Ovary (tissue), 9 donors: Measurements from ENCODE around the gene EEFSEC. TPM values are rescaled to one million over a fixed set of nuclear protein-coding genes. Genes with fewer than 3 reads are reported as not detected.

Experiments used
- DNase-seq, 5 donors: peaks; one replicate each; pipeline ENCODE4 v3.0.0-alpha.2; 2019 to 2020
- H3K27ac ChIP-seq, 2 donors: fragments of 200-600 bp; one replicate each; pipeline versions ENCODE4 v1.5.1 to v1.8.0; 2019 to 2022
- H3K27me3 ChIP-seq: fragments of 200-600 bp; one replicate; pipeline ENCODE4 v1.8.0; 2022
- H3K36me3 ChIP-seq: fragments of 200-600 bp; sonication (generic); one replicate; pipeline ENCODE4 v1.5.1; 2019
- H3K4me1 ChIP-seq: one replicate; pipeline ENCODE4 v1.8.1; 2013; ENCODE audit warnings: mild to moderate bottlenecking, moderate library complexity; ENCODE audit not compliant: insufficient read depth
- H3K4me3 ChIP-seq: fragments of 200-600 bp; sonication (generic); one replicate; pipeline ENCODE4 v1.5.1; 2017
- H3K9me3 ChIP-seq, 2 donors: fragments of 200-600 bp in 1 of 2; sonication (generic) in 1 of 2; one replicate each; pipeline versions ENCODE4 v1.5.1 to v1.8.1; 2013 to 2019; ENCODE audit warnings: mild to moderate bottlenecking in 1 of 2, moderate library complexity in 1 of 2
- EP300 ChIP-seq: sonication (generic); formaldehyde crosslinking; IDR thresholded peaks from one replicate; pipeline ENCODE4 v1.6.1; 2017; ENCODE audit warnings: antibody characterized with exemption
- POLR2A ChIP-seq: fragments of 450-650 bp; IDR thresholded peaks from one replicate; pipeline ENCODE4 v1.6.1; 2017; ENCODE audit warnings: antibody characterized with exemption, mild to moderate bottlenecking, moderate library complexity
- WGBS, 3 donors: extraction: QIAGEN DNeasy Blood & Tissue Kit in 1 of 3; methylation state at CpG; one replicate each; pipeline versions ENCODE4 v1.1.5 to v1.1.7; 2013 to 2017; 5-methylcytosine and 5-hydroxymethylcytosine counted together
- intact Hi-C, 4 donors: fragments of 100-400 bp; cut with DNase I; formaldehyde crosslinking; loops; one replicate each; pipeline versions ENCODE4 v1.11.0 to v1.15.1; 2022 to 2023
- polyA plus RNA-seq, 2 donors: library from polyadenylated mRNA; stranded (reverse); fragments of 200-250 nt in 1 of 2; fragments of 350-450 nt in 1 of 2; fragmentation: Illumina TruSeq in 1 of 2; extraction: RNeasy Lipid Tissue Mini Kit (QIAGEN cat#74804) in 1 of 2; gene quantifications; one replicate each; pipeline ENCODE4 v1.2.3, GENCODE V29; 2013 to 2014
- total RNA-seq, 7 donors: library from RNA; depleted of rRNA in 2 of 7; stranded (reverse); fragments of >200 nt in 2 of 7; fragmentation: NEBNext Ultra II Directional in 3 of 7; extraction: Animal tissue kit (Norgen Biotek cat#: 25700) in 3 of 7; gene quantifications; one replicate each; pipeline versions ENCODE4 v1.1.0 to v1.2.4, GENCODE V29; 2016 to 2023
- TF ChIP-seq, protein P1 (sequence below), 3 donors: fragments of 450-650 bp in 2 of 3; fragments of 200-600 bp in 1 of 3; IDR thresholded peaks; one replicate each; pipeline versions ENCODE4 v1.5.1 to v1.8.0; 2016 to 2022; ENCODE audit warnings: antibody characterized with exemption in 3 of 3, mild to moderate bottlenecking in 1 of 3
- donor health status: DM: no; HTN: no; CAD: no; lungs with moderate emphysema.
- donor health status: DM: no; HTN: no; CAD: no.
- donor health status: Bipolar disorder and iron deficiency.
- donor health status: DM: yes; HTN: yes; CAD: no.
- donor health status: DM: no; HTN: no; CAD: no.
- donor health status: DM: yes; HTN: yes; CAD: no.

The EEFSEC gene
- total and polyA plus RNA-seq, 9 donors: 6.8 to 21.0 (median 15.4) TPM

DNA sequence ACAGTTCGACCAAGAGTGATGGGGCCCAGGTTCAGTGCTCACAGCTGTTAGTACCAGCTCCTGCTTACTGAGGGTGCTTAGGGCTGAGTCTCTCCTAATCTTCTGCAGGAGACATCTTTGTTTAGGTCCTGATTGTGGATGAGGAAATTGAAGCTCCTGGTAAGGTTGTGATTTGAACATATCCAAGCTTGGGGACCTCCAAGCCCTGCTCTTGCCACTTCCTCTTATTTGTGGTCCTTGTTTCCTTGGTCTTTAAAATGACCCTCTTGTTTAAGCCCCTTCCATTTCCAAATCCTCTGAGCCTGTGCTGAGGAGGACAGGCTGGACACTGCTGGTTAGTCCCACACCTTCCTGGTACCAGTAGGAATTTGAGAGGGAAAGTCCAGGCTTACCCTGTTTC is 87.0 kb downstream of the EEFSEC start:
- DNase-seq: no peak
- no peaks in the 10 kb centered on the region for H3K36me3 ChIP-seq
- intact Hi-C loops: no loop called here
- no peak overlapping the region for H3K27ac ChIP-seq
- TF ChIP-seq POLR2A: no peak
- TF ChIP-seq, protein P1, sequence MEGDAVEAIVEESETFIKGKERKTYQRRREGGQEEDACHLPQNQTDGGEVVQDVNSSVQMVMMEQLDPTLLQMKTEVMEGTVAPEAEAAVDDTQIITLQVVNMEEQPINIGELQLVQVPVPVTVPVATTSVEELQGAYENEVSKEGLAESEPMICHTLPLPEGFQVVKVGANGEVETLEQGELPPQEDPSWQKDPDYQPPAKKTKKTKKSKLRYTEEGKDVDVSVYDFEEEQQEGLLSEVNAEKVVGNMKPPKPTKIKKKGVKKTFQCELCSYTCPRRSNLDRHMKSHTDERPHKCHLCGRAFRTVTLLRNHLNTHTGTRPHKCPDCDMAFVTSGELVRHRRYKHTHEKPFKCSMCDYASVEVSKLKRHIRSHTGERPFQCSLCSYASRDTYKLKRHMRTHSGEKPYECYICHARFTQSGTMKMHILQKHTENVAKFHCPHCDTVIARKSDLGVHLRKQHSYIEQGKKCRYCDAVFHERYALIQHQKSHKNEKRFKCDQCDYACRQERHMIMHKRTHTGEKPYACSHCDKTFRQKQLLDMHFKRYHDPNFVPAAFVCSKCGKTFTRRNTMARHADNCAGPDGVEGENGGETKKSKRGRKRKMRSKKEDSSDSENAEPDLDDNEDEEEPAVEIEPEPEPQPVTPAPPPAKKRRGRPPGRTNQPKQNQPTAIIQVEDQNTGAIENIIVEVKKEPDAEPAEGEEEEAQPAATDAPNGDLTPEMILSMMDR (IDR thresholded peaks at IDR 0.05): no peak
- TF ChIP-seq EP300: no peak
- 90 to 100% (median 90%) methylated on average over 1 of the region's 1 CpG for WGBS, 3 donors
- H3K4me1 ChIP-seq: peaks cover 2% of the 10 kb centered on the region
- no peak overlapping the region for H3K4me3 ChIP-seq
- H3K9me3 ChIP-seq: no peaks in the 10 kb centered on the region
- H3K27me3 ChIP-seq: no peaks in the 10 kb centered on the region

DNA sequence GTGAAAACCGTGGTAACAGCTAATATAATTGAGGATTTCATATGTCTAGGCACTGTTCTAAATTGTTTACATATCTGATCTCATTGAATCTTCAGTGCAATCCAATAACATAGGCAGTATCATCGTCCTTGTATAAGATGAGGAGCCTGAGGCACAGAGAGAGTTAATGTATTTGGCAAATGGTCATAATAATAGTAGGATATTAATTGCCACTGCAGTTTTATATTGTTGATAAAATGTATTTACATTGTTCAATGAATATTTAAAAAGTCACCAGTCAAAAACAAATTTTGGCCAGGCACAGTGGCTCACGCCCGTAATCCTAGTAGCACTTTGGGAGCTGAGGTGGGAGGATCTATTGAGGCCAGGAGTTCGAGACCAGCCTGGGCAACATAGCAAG is 88.5 kb downstream of the EEFSEC start:
- whole genome bisulfite sequencing, 3 donors: 89 to 95% (median 95%) methylated on average over 5 of the region's 5 CpGs
- H3K36me3 ChIP-seq: no peaks in the 10 kb centered on the region
- TF ChIP-seq EP300 (no peak), POLR2A (no peak)
- TF ChIP-seq, protein P1 (IDR thresholded peaks at IDR 0.05): no peak
- no peak overlapping the region for H3K4me3 ChIP-seq
- H3K4me1 ChIP-seq: peaks cover 2% of the 10 kb centered on the region
- no peaks in the 10 kb centered on the region for H3K27me3 ChIP-seq
- no peaks in the 10 kb centered on the region for H3K9me3 ChIP-seq
- no peak for DNase-seq
- H3K27ac ChIP-seq: no peak overlapping the region
- intact Hi-C loops: no loop called here

DNA sequence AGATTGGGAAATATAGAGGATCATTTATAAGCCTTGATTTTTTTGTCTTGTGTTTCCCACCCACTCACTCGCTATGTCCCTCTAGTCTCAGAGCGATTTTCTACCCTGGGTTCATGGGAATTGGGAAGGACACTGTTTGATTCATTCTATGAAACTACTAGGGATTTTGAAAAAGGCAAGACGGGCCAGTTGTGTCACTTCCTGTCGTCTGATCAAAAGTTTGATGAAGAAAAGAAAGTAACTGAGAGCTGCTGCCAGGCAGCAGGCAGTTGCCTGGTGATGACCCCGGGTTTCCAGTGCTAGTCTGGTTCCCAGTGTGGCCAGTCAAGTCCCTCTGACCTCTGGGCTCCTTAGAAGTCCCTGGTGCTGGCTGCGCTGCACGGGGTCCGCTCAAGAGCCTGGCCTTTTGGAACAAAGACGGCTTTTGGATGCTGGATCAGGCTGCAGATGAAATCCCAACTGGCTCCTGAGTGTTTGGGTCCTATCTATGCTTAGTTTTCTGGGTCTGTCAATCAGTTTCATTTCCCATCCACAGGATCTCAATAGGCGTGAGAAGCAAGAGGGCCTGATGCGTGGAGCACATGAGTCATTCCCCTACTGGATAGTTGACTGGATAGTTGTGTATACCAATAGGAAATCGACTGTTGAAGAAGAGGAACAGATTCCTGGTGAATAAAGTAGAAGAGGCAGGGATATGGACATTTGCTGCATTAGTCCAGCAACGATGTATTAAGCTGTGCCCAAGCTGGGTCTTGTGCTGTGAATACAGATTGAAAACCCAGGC is 89.7 kb downstream of the EEFSEC start:
- no peak for DNase-seq
- Histone ChIP-seq H3K27ac (no peak overlapping the region), H3K27me3 (no peaks in the 10 kb centered on the region), H3K36me3 (no peaks in the 10 kb centered on the region), H3K4me1 (no peaks in the 10 kb centered on the region), H3K4me3 (no peak overlapping the region), H3K9me3 (no peaks in the 10 kb centered on the region)
- TF ChIP-seq POLR2A (no peak), EP300 (no peak)
- TF ChIP-seq, protein P1 (IDR thresholded peaks at IDR 0.05): no peak
- intact Hi-C loops: no loop called here
- 89 to 93% (median 92%) methylated on average over 13 of the region's 13 CpGs for WGBS, 3 donors

DNA sequence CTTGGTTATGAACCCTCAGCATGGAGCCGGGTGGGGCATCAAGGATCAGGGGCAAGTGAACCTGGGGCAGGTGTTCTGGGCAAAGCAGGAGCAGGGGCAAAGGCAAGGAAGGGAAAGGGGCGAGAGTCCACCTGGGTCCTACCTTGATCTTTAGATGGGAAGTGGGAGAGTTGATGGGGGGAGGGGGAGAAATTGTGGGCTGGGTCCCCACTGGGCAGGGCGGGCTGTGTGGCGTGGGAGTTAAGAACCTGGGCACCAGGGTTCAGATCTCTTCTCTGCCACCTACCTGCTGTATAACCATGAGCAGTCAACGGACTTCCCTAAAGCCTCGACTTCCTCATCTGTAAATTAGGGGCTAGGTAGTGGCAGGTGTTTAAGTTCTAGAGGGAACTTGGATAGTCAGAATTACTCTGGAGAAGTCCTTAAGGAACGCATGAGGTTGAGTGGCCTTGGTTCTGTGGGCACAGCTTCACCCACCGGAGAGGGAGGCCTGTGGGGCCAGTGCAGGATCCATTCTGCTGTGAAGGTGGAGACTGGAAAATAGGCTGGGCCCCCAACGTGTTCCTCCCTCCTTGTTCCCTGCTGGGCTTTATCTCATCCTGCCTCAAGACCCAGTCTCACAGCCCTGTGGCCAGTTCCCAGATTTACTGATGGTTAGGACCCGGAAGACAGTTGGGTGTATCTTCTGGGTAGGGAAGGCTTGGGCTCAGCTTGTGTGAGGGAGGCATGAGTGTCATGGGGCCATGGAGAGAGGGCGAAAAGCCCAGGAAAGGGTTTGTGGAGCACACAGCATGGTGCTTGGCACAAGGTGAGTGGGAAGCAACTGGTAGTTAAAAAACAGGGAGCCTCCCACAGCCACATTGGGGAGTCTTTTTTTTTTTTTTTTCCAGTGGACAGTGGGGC is 90.6 kb downstream of the EEFSEC start:
- Histone ChIP-seq H3K4me3 (no peak overlapping the region), H3K36me3 (no peaks in the 10 kb centered on the region), H3K27ac (no peak overlapping the region), H3K4me1 (no peaks in the 10 kb centered on the region), H3K27me3 (no peaks in the 10 kb centered on the region), H3K9me3 (no peaks in the 10 kb centered on the region)
- TF ChIP-seq POLR2A (no peak), EP300 (no peak)
- TF ChIP-seq, protein P1 (IDR thresholded peaks at IDR 0.05): no peak
- DNase-seq: no peak
- intact Hi-C loops: no loop called here
- WGBS, 3 donors: 76 to 93% (median 78%) methylated on average over 11 of the region's 11 CpGs
